GM19324 (cell line): ENCODE results near the gene POU2F3.

Source experiments
- ATAC-seq: cut with Tn5 transposase; IDR thresholded peaks from one replicate; pipeline ENCODE4 v1.9.1; 2021; ENCODE audit warnings: mild to moderate bottlenecking, moderate library complexity; ENCODE audit not compliant: unreplicated experiment, low FRiP score

POU2F3 gene

DNA sequence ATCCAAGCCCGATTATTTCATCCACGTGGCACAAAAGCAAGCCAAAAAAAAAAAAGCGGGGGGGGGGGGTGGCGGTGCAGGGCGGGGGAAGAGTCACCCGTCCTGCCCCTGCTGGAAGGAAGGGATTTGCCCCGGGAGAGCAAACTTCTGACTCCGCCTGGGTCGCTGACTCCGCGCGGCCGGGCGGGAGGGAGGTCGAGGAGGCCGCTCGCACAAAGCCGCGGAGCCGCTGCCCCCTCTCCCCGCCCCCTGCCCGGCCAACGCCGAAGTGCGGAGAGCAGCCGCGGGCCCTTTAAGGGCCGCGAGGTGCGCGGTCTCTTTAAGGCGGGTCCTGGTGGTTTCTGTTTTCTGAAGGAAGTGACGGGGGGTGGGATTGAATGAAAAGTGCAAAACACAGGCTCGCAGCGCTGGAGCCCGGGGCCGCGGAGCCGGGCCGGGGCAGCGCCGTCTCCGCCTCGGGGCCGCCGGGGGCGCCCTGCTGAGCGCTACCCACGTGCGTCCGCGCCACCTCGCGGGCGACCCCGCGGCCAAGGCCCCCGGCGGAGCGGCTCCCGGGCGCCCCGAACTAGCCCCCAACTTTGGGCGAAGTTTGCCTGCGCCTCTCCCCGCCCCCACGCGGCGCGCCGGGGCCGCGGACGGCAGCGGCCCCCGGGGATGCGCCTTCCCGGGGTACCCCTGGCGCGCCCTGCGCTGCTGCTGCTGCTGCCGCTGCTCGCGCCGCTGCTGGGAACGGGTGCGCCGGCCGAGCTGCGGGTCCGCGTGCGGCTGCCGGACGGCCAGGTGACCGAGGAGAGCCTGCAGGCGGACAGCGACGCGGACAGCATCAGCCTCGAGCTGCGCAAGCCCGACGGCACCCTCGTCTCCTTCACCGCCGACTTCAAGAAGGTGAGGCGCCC lies 29.1 kb upstream of the POU2F3 start, which contains the start of gene OAF:
Gene OAF, plus strand, starts transcription at position 407 of the 896 bp plus-strand sequence. Its CDS starts 248 bp downstream, at position 655.
- peak; percentile 84 for ATAC-seq

GRCh38 chr11:120211522-120212258 lies 28.2 kb upstream of the POU2F3 start:
- ATAC-seq, result peak; percentile 8

DNA sequence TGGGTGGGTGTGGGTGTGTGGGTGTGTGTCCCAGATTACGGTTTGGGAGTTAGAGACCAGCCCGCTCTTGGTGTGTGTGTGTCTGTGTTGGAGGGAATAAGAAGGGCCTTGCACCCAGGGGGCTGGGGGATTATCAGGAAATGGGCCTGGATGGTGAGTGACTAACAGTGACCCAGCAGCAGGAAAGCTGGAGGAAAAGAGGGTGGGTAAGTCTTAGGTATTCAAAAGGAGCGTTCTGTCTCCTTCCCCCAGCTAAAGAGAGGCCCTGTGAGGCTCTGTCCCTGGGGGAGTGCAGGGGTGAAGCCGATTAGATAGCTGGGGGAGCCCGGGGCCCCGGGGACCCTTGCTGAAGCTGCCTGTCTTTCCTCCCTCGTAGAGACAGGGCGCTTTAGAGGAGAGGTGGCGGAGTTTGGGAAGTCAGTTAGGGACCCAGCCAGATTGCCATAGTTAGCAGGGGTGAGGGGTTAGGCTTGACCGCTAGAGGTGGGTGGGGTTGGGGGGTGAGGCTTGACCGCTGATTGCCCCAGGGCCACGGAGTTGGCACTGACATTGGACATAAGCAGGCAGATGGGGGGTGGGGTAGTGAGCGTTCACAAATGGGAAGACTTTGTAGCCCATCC lies 27.6 kb upstream of the POU2F3 start:
- ATAC-seq, result no peak

DNA sequence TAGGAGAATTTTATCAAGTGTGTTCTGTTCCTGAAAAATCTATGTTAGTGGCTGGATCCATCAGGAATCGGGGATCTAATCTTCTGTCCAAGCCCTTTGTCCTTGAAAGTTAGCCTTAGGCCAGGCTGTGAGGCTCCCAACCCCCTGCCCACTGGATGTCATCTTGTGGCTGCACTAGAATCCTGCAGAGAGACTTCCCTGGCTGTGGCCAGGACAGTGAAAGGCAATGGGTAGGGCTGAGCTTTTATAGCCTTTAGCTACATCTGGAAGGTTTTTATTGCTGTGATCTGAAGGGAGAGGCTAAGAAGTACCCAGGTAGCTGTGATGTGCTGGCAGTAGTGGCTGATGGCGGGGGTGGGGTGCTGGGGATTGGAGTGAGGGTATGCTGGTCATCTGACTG lies 27.0 kb upstream of the POU2F3 start:
- no peak for ATAC-seq

- no peak for ATAC-seq
These were observed 25.4 kb upstream of the POU2F3 start for GRCh38 chr11:120214581-120214980.

- no peak for ATAC-seq
These were observed 24.3 kb upstream of the POU2F3 start for GRCh38 chr11:120215634-120216033.

DNA sequence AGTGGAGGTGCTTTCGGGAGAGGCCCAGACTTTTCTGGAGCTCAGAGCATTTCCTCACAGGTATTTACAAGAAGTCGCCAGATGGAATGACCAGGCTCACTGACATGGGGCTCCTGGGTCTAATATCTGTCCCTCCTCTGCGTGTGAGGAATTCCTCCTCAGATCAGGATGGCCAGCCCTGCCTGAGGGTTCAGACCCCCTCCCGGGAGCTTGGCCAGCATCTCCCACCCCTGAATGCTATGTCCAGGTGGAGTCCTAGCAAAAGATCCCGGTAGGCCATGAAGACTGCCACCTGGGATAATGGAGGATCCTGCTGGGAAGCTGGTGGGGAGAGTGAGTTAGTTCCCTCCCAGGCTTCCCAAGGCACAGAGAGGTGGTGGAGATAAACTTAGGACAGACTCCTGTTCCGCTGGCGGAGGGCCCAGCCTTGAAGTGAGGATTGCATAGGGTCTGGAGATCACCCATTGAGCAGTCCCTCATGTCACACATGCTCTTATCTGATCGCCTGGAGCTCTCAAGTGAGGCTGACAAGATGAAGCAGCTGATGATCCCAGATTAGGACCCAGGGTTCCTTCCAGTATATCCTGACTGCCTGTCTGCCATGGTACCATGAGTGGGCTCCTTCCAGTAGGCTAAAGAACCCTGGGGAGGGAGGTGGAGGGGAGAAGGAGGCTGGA lies 23.4 kb upstream of the POU2F3 start:
- no peak for ATAC-seq

- no peak for ATAC-seq
These were observed 22.4 kb upstream of the POU2F3 start for GRCh38 chr11:120217526-120217925.

DNA sequence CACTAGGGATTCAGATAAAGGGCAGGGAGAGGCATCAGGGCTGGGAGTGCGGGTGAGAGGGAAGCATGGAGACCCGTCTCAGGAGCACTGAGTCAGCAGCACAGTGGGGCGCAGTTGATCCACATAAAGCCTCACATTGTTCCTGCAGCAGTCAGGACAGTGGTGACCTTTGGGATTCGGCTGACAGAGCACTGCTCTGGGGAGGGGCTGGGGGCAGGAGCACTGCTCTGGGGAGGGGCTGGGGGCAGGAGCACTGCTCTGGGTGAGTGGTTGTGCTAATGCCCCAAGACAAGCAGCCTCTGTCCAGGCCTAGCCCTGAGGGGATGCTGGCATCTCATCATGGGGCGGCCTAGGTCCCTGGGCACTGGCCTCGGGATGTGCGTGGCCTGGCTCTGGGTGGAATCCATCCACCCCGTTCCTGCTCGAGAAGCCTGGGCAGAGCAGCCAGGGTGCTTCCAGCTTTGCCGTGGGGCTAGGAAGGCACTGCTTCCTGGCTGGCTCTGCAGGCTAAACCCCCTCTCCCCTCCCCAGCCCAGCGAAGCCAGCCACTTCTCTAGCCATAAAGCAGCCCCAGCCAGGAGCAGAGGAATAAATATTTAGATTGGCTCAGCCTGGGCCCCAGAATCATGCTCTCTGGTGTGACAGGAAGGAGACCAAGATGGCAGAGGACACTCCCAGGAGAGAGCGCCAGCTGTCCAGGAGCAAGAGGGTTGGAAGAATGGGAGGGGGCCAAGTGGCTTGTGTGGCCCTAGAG lies 21.8 kb upstream of the POU2F3 start:
- ATAC-seq, result no peak

DNA sequence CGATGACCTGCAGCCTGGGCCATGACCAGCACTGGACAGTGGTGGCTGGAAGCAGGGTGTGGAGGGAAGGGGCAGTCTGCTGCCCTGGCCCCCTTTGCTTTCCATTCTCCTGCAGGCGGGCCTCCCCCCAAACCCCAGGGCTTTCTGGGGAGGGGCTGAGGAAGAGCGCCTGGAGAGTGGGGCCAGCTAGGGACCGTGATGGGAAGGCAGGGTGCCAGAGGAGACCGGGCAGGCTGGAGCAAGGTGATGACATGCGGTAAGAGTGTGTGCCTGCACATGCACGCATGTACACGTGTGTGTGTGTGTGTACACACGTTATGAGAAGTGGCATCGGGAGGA lies 21.3 kb upstream of the POU2F3 start:
- no peak for ATAC-seq

GRCh38 chr11:120219232-120219937 lies 20.6 kb upstream of the POU2F3 start:
- ATAC-seq, result no peak

DNA sequence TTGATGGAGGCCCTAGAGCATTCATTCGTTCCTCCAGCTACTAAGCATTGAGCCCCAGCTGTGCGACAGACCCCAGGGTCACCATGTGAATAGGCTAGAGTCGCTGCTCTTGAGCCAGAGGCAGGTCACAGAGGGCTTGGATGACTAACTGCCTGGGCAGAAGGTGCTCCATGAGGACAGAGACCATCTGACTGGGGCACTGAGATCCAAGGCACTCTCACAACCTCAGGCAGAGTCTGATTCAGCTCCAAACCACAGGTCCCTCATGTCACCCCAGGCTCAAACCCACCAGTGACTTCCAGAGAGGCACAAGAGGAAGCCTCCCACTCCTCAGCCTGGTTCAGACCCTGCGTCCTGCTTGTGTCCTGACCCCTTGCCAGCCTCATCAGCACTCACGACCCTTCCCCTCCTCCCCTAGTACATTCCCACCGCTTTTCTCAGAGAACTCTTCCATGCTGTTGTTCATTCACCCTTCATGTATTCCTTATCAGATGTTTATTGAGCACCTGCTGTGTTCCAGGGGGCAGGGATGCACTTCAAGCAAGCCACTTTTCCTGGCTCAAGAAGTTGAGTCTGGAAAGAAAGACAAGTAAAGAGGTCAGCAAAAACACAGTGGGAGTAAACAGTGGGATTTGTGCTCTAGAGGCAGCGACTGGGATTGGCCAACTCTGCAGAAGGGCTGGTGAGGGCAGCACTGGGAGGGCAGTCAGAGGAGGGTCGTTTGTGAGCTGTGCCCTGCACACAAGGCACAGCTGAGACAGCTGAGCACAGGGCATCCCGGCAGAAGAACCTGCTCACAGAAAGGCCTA lies 19.8 kb upstream of the POU2F3 start:
- ATAC-seq, result no peak

- ATAC-seq, result no peak
These were observed 19.2 kb upstream of the POU2F3 start for GRCh38 chr11:120220747-120221037.

DNA sequence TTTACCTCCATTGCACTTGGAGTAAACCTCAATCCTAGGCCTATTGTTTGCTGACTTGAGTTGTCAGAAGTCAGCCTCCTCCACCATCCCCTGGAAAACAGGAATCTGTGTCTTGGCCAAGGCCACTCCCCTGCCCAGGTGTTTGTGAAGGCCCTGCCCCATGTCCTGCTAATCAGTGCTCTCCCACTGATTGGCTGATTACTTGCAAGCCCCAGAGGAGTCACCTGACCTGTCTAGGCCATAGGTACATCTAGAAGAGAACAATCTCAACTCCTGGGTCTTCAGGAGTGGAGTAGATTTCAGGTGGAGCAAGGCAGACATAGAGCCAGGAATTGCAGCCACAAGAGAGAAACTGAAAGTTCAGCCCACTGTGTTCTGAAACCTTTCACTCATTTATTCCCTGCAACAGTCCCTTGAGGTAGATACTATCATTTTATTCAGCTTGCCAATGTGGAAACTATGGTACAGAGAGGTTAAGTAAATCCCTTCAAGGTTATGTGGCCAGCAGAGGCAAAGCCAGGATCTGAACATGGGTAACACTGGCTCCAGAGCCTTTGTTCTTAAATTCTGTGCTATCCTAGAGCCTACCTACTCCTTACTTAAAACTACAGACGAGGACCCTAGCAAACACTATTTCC lies 18.7 kb upstream of the POU2F3 start:
- ATAC-seq, result no peak

DNA sequence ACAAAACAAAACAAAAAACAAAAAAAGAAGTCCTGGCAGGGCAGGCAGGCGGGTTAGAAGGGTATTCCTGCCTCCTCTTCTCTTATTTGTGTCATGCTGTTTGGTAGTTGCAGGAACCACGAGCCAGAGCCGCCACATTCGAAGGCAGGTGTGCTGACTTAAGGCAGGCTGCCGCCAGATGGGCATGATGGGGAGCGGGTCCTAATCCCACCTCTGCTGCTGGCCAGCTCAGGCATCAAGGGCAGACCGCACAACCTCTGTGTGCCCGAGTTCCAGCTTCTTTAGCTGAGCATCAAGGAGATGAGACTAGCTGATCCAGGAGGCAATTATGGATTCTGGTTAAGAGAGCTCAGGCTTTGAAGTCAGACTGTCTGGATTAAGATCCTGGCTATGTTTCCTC lies 17.0 kb upstream of the POU2F3 start:
- ATAC-seq, result no peak

DNA sequence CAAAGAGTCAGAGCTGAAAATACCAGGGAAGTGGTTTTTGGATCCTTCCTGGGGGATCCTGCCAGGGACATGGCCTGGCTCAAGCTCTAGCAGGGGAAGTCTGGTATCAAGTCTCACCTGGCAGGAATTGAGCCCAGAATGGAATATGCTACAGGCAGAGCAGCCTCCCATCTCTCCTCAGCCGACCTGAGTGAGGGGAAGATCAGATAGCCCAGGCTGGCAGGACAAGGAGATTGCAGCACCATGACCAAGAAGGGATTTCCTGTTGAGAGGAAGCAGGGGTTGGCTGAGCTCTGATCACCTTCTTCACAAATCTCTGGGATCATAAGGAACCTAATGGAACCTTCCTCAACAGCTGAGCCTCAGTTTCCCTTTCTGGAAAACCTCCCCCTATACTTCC lies 16.1 kb upstream of the POU2F3 start:
- no peak for ATAC-seq

GRCh38 chr11:120224361-120224760 lies 15.6 kb upstream of the POU2F3 start:
- no peak for ATAC-seq
